D721Med (cell line): ENCODE results near the gene CEP128.

Experiments used
- DNase-seq: peaks from one replicate; pipeline ENCODE4 v3.0.0; 2011; ENCODE audit warnings: low spot score; ENCODE audit not compliant: insufficient read length
- FAIRE-seq: peaks from 2 replicates; lab custom pipeline; 2011; peaks lifted over from hg19 to GRCh38; lab: Jason Lieb, UNC
- CTCF ChIP-seq: IDR thresholded peaks from 2 replicates; pipeline ENCODE4 v1.5.1; 2012; ENCODE audit warnings: mild to moderate bottlenecking, control low read depth; ENCODE audit not compliant: insufficient read depth; ENCODE audit errors: missing control alignments

Gene CEP128

GRCh38 chr14:80902608-80903007 is 38.9 kb downstream of the CEP128 start:
- TF ChIP-seq CTCF = no peak
- no peak for DNase-seq
- FAIRE-seq = no peak

GRCh38 chr14:80901822-80902221 is 39.7 kb downstream of the CEP128 start:
- FAIRE-seq = no peak
- no peak for TF ChIP-seq CTCF
- no peak for DNase-seq

GRCh38 chr14:80901260-80901659 is 40.3 kb downstream of the CEP128 start:
- DNase-seq (no peak), FAIRE-seq (no peak)
- no peak for TF ChIP-seq CTCF

- FAIRE-seq = no peak
- no peak for TF ChIP-seq CTCF
- no peak for DNase-seq
These were observed 68.9 kb downstream of the CEP128 start for GRCh38 chr14:80872645-80873044.

GRCh38 chr14:80868260-80868659 is 73.3 kb downstream of the CEP128 start:
- TF ChIP-seq CTCF = no peak
- FAIRE-seq = no peak
- no peak for DNase-seq

- no peak for DNase-seq
- FAIRE-seq = no peak
- no peak for TF ChIP-seq CTCF
These were observed 73.7 kb downstream of the CEP128 start for GRCh38 chr14:80867798-80868197.

GRCh38 chr14:80867091-80867490 is 74.4 kb downstream of the CEP128 start:
- FAIRE-seq (no peak), DNase-seq (no peak)
- no peak for TF ChIP-seq CTCF
